Measurements from ENCODE around the gene JOSD2.

GRCh38 chr19:50461066-50461875, 49.7 kb downstream of the JOSD2 start:
- TF ChIP-seq EZH2 (IDR thresholded peaks at IDR 0.05; ENCODE audit: borderline replicate concordance, insufficient read depth, low read depth, low read length, poor library complexity, severe bottlenecking) (no peak), CTCF (IDR thresholded peaks at IDR 0.05) (peak; percentile 93)
